ELR (cell line): ENCODE measurements around the gene RFPL1.

Experiments used
- DNase-seq: peaks from one replicate; pipeline ENCODE4 v3.0.0-alpha.2; 2015; ENCODE audit warnings: low read depth

RFPL1 gene

GRCh38 chr22:29443452-29443851 is 5.1 kb downstream of the RFPL1 start:
- no peak for DNase-seq

GRCh38 chr22:29443861-29444792 is 5.7 kb downstream of the RFPL1 start:
- no peak for DNase-seq

- DNase-seq = no peak
These were observed 7.1 kb downstream of the RFPL1 start for GRCh38 chr22:29445508-29445907.

- no peak for DNase-seq
These were observed 9.5 kb downstream of the RFPL1 start for GRCh38 chr22:29447906-29448305.

GRCh38 chr22:29449296-29449875 is 11.0 kb downstream of the RFPL1 start:
- DNase-seq = no peak

- DNase-seq = no peak
These were observed 11.8 kb downstream of the RFPL1 start for GRCh38 chr22:29450222-29450621.

GRCh38 chr22:29451863-29452262 is 13.5 kb downstream of the RFPL1 start:
- DNase-seq = no peak

- no peak for DNase-seq
These were observed 15.9 kb downstream of the RFPL1 start for GRCh38 chr22:29454276-29454675.

- no peak for DNase-seq
These were observed 17.9 kb downstream of the RFPL1 start for GRCh38 chr22:29456211-29456671.

GRCh38 chr22:29457730-29458129 is 19.3 kb downstream of the RFPL1 start:
- peak; percentile 77 for DNase-seq

GRCh38 chr22:29458551-29458950 is 20.2 kb downstream of the RFPL1 start:
- DNase-seq = no peak

GRCh38 chr22:29459773-29460172 is 21.4 kb downstream of the RFPL1 start:
- DNase-seq = no peak

GRCh38 chr22:29461263-29461662 is 22.9 kb downstream of the RFPL1 start:
- DNase-seq = no peak

- DNase-seq = no peak
These were observed 25.2 kb downstream of the RFPL1 start for GRCh38 chr22:29463629-29464028.

GRCh38 chr22:29464581-29464980 is 26.2 kb downstream of the RFPL1 start:
- DNase-seq = no peak

GRCh38 chr22:29469755-29470154 is 31.4 kb downstream of the RFPL1 start:
- no peak for DNase-seq

GRCh38 chr22:29470159-29470855 is 31.9 kb downstream of the RFPL1 start:
- DNase-seq = peak; percentile 45

GRCh38 chr22:29473001-29473400 is 34.6 kb downstream of the RFPL1 start:
- DNase-seq = no peak

GRCh38 chr22:29475550-29475949 is 37.2 kb downstream of the RFPL1 start:
- no peak for DNase-seq

GRCh38 chr22:29476116-29476515 is 37.7 kb downstream of the RFPL1 start:
- peak; percentile 17 for DNase-seq

GRCh38 chr22:29477723-29478318 is 39.4 kb downstream of the RFPL1 start:
- no peak for DNase-seq
